H7 (cell line): ENCODE results near the gene WIPF2. TPM values are rescaled to one million over a fixed set of nuclear protein-coding genes. Genes with fewer than 3 reads are reported as not detected.
"Not testable (repeated sequence)": the region's sequence is repeated elsewhere in the genome, so short reads cannot be mapped to it uniquely, and the experiment has no call there.

ENCODE experiments used
- DNase-seq: peaks from one replicate; pipeline ENCODE4 v3.0.0; 2012
- H3K27me3 ChIP-seq: 2 replicates; pipeline ENCODE4 v1.6.0; 2011; ENCODE audit warnings: mild to moderate bottlenecking, low read length; ENCODE audit not compliant: control insufficient read depth, insufficient read depth
- H3K36me3 ChIP-seq: replicated peaks from 2 replicates; pipeline ENCODE4 v1.5.1; 2011; ENCODE audit warnings: low read length; ENCODE audit not compliant: control insufficient read depth, insufficient read depth
- H3K4me3 ChIP-seq: 2 replicates; pipeline ENCODE4 v1.5.1; 2011; ENCODE audit warnings: low read depth, mild to moderate bottlenecking, control low read depth, low read length, moderate library complexity; ENCODE audit not compliant: insufficient read depth
- total RNA-seq: library from RNA; depleted of rRNA; stranded (reverse); fragments of >200 nt; shearing (Covaris generic); gene quantifications from 2 replicates; pipeline ENCODE4 v1.2.3, GENCODE V29; 2014

Gene WIPF2
- total RNA-seq, 1 experiment from 2014 or later, result 3.7 TPM

GRCh38 chr17:40180694-40181093 is 38.4 kb upstream of the WIPF2 start:
- H3K36me3 ChIP-seq, result 0 out of 2 replicates have a peak, but pooled peaks cover 1% of the 10 kb centered on the region

GRCh38 chr17:40181205-40181604 is 37.9 kb upstream of the WIPF2 start:
- DNase-seq, result no peak
- no peak overlapping the region for H3K4me3 ChIP-seq
- 0 out of 2 replicates have a peak, but pooled peaks cover 1% of the 10 kb centered on the region for H3K36me3 ChIP-seq
- no peaks in the 10 kb centered on the region; the same call in 1 of the 2 replicates for H3K27me3 ChIP-seq

More at GRCh38 chr17:40180694-40181093, 38.4 kb upstream of the WIPF2 start:
- no peak overlapping the region for H3K4me3 ChIP-seq
- no peaks in the 10 kb centered on the region; the same call in 1 of the 2 replicates for H3K27me3 ChIP-seq
- no peak for DNase-seq

GRCh38 chr17:40182606-40183005 is 36.5 kb upstream of the WIPF2 start:
- DNase-seq, result no peak
- Histone ChIP-seq H3K4me3 (no peak overlapping the region), H3K27me3 (no peaks in the 10 kb centered on the region; the same call in 1 of the 2 replicates), H3K36me3 (no peaks in the 10 kb centered on the region)

GRCh38 chr17:40187238-40187637 is 31.9 kb upstream of the WIPF2 start:
- Histone ChIP-seq H3K36me3 (no peaks in the 10 kb centered on the region; the same call in 1 of the 2 replicates), H3K27me3 (peaks cover 3% of the 10 kb centered on the region; the same call in 1 of the 2 replicates), H3K4me3 (no peak overlapping the region)
- DNase-seq, result no peak

- DNase-seq, result no peak
- H3K4me3 ChIP-seq, result no peak overlapping the region
- H3K36me3 ChIP-seq, result peaks cover 2% of the 10 kb centered on the region; the same call in 1 of the 2 replicates
- peaks cover 3% of the 10 kb centered on the region; the same call in 1 of the 2 replicates for H3K27me3 ChIP-seq
These were observed 30.4 kb upstream of the WIPF2 start for GRCh38 chr17:40188694-40189093.

GRCh38 chr17:40190197-40191021 is 28.7 kb upstream of the WIPF2 start:
- Histone ChIP-seq H3K4me3 (peak overlapping the region; percentile 61), H3K27me3 (peaks cover 3% of the 10 kb centered on the region; the same call in 1 of the 2 replicates), H3K36me3 (peaks cover 2% of the 10 kb centered on the region; the same call in 1 of the 2 replicates)
- DNase-seq, result peak; percentile 92

- peak; percentile 92 for DNase-seq
- H3K27me3 ChIP-seq, result peaks cover 3% of the 10 kb centered on the region; the same call in 1 of the 2 replicates
- peak overlapping the region; percentile 61 for H3K4me3 ChIP-seq
- peaks cover 2% of the 10 kb centered on the region; the same call in 1 of the 2 replicates for H3K36me3 ChIP-seq
These were observed 27.6 kb upstream of the WIPF2 start for GRCh38 chr17:40191237-40192208.

- DNase-seq, result no peak
- Histone ChIP-seq H3K4me3 (no peak overlapping the region), H3K36me3 (peaks cover 2% of the 10 kb centered on the region; the same call in 1 of the 2 replicates), H3K27me3 (peaks cover 3% of the 10 kb centered on the region; the same call in 1 of the 2 replicates)
These were observed 26.1 kb upstream of the WIPF2 start for GRCh38 chr17:40192961-40193360.

GRCh38 chr17:40194821-40195220 is 24.3 kb upstream of the WIPF2 start:
- no peak for DNase-seq
- H3K4me3 ChIP-seq, result no peak overlapping the region
- 0 out of 2 replicates have a peak, but pooled peaks cover 2% of the 10 kb centered on the region for H3K36me3 ChIP-seq

GRCh38 chr17:40197550-40197949 is 21.6 kb upstream of the WIPF2 start:
- H3K27me3 ChIP-seq, result no peaks in the 10 kb centered on the region; the same call in 1 of the 2 replicates
- DNase-seq, result no peak
- H3K4me3 ChIP-seq, result no peak overlapping the region
- 0 out of 2 replicates have a peak, but pooled peaks cover 2% of the 10 kb centered on the region for H3K36me3 ChIP-seq

More at GRCh38 chr17:40194821-40195220, 24.3 kb upstream of the WIPF2 start:
- peaks cover 3% of the 10 kb centered on the region; the same call in 1 of the 2 replicates for H3K27me3 ChIP-seq

- not testable (repeated sequence) for H3K4me3 ChIP-seq, H3K36me3 ChIP-seq, DNase-seq, H3K27me3 ChIP-seq
These were observed 21.1 kb upstream of the WIPF2 start for GRCh38 chr17:40197965-40198456.

GRCh38 chr17:40198576-40198975 is 20.5 kb upstream of the WIPF2 start:
- no peak for DNase-seq
- Histone ChIP-seq H3K4me3 (no peak overlapping the region), H3K27me3 (no peaks in the 10 kb centered on the region), H3K36me3 (no peaks in the 10 kb centered on the region)

GRCh38 chr17:40203131-40203530 is 16.0 kb upstream of the WIPF2 start:
- H3K36me3 ChIP-seq, result no peaks in the 10 kb centered on the region
- no peaks in the 10 kb centered on the region for H3K27me3 ChIP-seq
- H3K4me3 ChIP-seq, result no peak overlapping the region
- DNase-seq, result no peak

GRCh38 chr17:40206193-40206592 is 12.9 kb upstream of the WIPF2 start:
- H3K4me3 ChIP-seq, H3K36me3 ChIP-seq, H3K27me3 ChIP-seq, DNase-seq: not testable (repeated sequence)
